AG08396 (cell line): Measurements from ENCODE around the gene FAM120B.
"Not testable (repeated sequence)": the region's sequence is repeated elsewhere in the genome, so short reads cannot be mapped to it uniquely, and the experiment has no call there.

Experiments
- DNase-seq: peaks from one replicate; pipeline ENCODE4 v3.0.0; 2012; ENCODE audit warnings: low spot score, mixed read lengths

The FAM120B gene

DNA sequence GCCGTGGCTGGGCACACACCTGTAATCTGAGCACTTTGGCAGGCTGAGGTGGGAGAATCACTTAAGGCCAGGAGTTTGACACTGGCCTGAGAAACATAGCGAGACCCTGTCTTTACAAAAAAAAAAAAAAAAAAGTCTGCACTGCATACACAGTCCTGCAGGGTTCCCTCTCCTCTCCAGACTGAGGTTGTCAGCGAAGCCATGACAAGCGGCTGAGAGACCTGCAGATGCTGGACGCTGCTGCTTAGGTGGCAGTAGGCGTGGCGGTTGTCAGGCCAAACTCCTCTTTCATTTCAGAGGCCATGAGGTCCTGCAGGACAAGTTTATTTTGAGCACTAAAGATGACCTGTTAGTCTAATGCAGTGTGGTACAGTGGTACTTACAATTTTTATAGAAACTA, 86.5 kb downstream of the FAM120B start:
- no peak for DNase-seq

DNA sequence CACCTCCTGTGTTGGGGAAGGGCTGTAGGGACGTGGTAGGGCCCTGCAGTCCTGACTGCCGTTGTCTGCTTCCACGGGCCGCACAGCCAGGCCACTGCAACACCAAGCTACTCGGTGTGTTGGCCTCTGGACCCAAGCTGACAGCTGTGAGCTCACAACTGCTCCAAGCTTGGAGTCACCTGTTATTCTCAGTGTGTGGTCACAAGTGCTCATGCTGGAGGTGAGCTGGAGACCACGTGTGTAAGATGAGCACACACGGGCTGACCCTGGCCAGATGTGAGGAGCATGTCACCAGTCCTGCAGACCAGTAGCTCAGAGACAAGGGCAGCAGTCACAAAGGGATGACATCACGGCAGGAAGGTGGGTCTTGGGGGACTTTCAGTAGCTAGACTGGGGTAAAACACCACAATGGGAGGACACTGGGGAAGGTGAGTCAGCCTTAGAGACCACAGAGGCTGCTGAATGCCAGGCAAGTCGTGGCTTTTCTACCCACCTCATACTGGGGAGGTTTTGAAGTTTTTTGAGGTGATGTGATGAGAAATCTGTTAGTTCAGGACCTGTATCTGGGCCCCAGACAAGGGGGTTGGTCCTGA, 87.3 kb downstream of the FAM120B start:
- DNase-seq, result no peak

DNA sequence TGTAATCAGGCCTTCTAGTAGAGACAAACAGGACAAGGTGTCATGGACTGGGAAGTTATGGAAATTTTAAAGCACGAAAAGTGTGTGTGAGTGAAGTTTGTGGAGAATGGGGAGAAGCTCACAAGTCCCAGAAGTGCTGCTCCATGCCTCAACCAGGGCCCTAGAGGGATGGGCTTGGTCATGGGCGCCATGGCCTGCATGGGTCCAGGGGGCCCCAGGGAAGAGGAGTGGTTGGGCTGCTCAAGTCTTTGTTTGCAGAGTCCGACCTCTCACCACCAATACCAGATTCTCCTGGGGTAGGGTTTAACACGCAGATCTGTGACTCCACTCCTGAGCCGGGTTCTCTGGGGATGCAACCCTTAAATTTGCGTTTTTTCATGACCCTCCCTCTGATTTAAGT, 88.4 kb downstream of the FAM120B start:
- DNase-seq, result no peak

DNA sequence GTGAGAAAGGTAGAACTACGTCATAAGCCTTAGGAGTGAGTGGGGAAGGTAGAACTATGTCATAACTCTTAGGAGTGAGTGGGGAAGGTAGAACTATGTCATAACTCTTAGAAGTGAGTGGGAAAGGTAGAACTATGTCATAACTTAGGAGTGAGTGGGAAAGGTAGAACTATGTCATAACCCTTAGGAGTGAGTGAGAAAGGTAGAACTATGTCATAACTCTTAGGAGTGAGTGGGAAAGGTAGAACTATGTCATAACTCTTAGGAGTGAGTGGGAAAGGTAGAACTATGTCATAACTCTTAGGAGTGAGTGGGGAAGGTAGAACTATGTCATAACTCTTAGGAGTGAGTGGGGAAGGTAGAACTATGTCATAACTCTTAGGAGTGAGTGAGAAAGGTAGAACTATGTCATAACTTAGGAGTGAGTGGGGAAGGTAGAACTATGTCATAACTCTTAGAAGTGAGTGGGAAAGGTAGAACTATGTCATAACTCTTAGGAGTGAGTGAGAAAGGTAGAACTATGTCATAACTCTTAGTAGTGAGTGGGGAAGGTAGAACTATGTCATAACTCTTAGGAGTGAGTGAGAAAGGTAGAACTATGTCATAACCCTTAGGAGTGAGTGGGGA, 92.3 kb downstream of the FAM120B start:
- DNase-seq, result not testable (repeated sequence)

DNA sequence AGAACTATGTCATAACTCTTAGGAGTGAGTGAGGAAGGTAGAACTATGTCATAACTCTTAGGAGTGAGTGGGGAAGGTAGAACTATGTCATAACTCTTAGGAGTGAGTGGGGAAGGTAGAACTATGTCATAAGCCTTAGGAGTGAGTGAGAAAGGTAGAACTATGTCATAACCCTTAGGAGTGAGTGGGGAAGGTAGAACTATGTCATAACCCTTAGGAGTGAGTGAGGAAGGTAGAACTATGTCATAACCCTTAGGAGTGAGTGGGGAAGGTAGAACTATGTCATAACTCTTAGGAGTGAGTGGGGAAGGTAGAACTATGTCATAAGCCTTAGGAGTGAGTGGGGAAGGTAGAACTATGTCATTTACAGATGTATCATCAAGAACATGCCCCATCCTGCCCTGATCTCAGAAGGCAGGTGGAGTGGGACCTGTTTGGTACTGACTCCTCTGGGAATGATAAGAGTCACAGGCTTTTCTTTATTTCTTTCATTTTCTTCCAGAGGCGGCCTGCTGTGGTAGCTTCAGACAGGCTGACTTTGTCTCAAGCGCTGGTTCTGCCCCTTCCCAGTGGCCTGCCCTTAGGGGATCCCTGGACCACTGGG, 93.5 kb downstream of the FAM120B start:
- DNase-seq, result not testable (repeated sequence)

DNA sequence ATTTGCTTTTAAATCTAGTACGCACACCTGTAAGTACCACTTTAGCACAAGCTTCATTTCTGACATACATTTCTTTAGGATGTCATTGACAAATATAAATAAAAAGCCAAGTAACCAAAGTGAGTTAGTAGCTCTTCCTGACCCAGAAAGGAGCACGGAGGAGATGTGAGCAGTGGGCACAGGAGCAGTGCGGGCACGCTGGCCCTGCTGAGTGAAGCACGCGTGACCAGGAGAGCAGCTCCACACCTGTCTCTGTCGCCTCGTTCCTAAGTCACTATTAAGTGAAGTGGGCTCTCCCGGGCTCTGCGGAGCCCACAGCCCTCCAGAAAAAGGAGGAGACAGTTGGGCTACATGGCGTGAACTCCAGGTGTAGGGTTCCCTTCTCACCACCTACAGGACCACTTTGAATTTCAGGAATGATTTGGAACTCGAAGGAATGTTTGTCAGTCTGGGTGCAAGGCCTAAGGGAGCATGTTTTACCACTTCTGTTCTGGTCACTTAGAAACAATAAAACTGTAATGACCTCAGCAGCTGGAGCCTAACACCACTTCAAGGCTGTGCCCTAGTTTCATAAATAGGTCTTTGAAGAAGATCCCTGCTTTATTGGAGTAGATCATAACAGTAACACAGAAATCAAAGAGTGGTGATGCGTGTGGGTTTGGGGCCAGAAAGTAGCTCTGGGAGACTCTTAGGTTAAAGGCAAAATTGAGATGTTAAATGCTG, 95.9 kb downstream of the FAM120B start:
- DNase-seq, result no peak

DNA sequence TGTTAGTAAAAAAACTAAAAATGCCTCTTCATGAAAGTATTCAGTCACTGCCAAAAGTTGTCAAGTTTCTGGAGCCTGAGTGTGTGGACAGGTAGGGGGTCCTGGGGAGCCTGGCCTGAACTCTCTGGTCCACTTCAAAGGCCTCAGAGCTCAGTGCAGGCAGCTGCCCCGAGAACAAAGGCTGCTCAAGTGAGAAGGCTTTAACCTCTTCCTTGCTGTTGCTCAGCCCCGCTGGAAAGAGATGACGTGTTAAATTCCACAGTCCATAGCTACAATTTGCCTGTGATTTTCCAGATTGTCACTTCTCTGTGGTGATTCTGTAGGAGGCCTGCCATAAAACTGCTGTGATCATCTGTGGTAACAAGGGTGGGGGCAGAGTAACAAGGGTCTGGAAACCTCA, 96.9 kb downstream of the FAM120B start:
- no peak for DNase-seq

DNA sequence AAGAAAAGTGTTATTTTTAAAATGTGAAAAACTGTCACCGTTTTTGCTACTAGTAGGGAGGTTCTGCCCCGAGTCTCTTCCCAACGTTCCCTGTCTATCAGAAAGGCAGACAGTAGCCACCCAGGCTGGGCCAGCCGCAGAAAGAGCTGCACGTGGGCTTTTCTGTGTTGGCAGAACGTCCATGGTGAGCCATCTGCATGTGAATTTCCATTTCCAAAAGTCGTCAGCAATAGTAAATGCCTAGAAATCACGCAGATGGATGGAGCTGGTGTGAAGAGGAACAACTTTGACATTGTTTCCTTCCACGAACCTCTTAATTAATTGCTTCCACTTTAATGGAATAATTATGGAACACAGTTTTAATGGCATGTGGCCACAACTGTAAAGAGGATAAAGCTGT, 97.5 kb downstream of the FAM120B start:
- no peak for DNase-seq

DNA sequence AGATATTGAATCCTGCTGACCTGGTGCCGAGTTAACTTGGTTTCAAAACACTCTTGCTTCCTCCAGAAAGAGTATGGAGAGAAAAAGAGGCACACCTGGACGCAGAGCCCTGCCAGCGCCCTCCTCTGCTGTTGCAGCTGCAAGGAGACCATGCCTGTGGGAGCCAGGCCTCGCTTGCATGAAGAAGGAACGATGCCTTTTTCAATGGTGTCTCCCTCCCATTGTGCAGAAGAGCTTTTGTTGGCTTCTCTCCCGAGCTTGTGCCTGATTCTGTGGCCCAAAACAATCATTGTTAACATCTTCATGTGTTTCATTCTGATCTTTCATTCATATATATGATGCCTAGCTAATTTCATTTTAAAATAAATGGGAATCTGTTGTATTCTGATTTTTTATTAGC, 98.1 kb downstream of the FAM120B start:
- DNase-seq, result no peak

DNA sequence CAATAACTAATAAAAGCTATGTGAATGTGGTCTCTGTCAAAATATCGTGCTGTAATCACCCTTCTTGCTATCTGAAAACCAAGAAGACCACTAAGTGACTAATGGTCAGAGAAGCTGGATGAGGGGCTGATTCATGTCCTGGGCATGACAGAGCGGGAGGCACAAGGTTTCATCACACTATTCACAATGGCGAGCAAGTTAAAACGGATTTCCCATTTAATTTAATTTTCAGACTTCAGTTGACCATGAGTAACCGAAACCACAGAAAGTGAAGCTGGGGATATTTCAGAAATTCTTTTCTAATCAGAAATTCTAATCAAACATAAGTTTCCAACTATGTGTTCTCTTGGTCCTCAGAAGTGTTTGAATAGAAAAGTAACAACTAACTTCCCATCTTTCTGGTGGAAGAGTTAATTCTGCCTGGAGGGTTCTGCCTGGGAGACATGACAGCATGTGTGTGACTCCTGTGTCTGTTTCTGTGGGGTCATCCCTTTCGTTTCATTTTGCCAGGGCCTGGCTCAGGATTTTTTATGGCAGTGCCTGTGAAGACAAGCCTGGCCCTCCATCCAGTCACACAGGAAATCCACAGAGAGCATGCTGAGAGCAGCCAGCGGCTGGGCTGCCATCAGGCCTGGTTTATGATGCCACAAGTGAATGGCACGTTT, 98.9 kb downstream of the FAM120B start:
- DNase-seq, result peak; percentile 82

DNA sequence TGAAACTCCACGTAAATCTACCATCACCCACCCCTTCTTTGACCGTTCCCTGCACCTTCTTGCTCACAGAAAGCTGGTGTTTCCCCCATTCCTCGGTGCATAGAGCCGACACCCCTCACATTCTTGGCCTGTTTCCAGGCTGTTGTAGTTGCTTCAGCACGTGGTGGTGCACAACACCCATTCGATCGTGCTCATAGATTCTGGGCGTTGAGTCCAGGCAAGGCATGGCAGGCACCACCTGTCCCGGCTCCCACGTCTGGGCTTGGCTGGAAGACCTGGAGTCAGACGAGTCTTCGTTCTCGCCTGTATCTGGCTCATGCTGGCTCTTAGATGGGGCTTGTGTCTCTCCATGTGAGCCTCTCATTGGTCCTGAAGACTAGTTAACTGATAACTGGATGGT, 100.6 kb downstream of the FAM120B start:
- DNase-seq, result no peak

DNA sequence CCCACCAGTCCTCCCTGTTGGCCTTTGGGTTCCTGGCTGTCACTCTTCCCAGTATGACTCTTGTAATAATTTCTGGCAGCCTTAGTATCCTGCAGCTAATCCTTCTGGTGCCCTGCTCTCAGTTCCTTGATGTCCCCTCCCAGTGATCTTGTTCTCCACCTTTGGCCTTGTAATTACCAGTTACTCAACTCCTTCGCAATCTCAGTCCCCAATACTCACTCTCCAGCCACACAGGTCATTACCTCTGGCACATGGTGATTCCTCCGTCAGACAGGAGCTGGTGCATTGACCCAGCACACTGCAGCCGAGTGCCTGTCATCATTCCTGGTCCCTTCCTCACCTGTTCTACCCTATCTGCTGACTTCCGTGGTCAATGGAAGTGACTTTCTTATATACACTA, 101.4 kb downstream of the FAM120B start:
- DNase-seq, result no peak

DNA sequence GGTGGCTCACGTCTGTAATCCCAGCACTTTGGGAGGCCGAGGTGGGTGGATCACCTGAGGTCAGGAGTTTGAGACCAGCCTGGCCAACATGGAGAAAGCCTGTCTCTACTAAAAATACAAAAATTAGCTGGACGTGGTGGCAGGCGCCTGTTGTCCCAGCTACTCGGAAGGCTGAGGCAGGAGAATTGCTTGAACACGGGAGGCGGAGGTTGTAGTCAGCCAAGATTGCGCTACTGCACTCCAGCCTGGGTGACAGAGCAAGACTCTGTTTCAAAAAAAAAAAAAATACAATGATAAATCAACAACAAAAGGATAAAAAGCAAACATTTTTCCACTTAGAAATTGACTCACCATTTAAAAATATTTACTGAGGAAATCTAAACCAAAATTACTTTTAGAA, 103.2 kb downstream of the FAM120B start:
- not testable (repeated sequence) for DNase-seq

DNA sequence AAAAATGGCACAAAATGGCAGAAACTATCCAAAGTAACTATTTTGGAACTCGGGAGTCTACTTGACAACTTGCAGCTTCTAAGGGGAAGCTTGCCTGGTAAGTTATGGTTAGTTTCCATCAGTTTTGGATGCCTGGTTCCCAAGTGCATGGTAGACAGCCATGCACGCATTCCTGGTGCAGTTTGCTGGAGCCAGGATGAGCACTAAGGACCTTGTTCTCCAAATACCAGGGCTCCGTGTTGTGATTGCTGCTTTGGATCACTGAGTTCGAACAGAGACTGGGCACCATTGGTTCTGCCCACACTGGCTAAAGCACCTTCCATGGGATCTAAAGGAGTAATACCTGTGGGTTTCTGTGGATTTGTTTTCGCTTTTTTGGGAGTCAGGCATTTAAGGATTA, 103.7 kb downstream of the FAM120B start:
- no peak for DNase-seq

DNA sequence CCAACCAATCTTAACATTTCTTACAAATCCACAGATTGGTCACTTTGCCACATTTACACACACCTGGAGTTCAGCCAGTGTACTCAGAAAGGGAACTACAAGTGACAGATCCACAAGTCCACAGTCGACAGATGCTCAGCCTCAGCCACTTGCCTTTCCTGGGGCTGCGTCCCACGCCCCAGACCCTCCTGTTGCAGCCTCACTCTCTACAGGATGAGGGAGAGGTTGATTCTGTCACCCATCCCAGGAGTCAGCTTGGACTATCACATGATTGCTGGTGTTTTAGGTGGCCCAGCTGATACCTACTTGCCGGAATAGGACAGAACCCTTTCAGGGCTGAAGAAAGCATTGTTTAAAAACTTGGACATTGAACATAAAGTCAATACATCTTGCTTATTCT, 108.8 kb downstream of the FAM120B start:
- no peak for DNase-seq

DNA sequence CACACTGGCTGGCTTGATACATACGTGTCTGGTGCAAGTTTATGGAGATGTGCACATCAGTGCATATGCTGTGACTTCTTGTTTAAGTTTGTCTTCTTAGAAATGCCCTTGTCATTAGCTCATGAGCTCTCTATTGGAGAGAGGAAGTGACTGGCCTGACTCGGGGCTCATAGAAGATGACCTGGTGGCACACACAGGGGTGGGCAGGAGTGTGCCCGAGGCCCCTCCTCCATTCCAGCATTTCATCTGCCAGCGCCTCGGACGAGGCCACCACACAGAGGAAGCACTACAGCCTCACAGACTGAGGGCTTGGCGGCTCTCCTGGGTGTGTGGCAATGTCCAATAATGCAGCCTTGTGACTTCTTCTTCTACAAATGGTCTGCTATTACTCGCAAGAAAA, 109.7 kb downstream of the FAM120B start:
- no peak for DNase-seq

DNA sequence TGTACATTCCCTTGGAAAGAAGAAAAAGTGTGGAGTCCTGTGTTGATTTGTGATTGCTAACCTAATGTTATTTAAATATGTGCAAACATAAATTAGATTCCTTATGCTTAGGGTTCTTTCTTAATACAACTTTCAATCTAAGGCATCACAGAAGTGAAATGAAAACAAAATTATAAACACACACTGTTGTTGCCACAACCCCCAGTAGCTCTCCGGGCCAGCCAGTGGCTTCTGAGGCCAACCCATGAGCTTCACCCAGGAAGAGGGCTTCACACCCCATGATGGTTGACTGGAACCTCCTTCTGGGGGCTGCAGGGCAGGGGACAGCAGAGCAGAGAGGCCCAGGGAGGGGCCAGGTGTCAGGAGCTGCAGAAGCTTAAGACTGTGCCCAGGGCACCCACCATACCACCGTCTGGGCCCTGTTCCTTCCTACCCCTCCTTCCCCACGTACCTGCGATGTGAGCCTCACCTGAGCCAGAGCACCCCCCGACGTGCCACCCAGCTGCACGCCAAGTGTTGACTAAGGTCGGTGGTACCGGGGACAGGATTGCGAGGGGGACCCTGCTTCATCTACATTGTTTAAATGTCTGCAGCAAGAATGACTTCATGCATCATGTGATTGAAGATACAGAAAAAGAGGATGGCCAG, 110.5 kb downstream of the FAM120B start:
- no peak for DNase-seq

DNA sequence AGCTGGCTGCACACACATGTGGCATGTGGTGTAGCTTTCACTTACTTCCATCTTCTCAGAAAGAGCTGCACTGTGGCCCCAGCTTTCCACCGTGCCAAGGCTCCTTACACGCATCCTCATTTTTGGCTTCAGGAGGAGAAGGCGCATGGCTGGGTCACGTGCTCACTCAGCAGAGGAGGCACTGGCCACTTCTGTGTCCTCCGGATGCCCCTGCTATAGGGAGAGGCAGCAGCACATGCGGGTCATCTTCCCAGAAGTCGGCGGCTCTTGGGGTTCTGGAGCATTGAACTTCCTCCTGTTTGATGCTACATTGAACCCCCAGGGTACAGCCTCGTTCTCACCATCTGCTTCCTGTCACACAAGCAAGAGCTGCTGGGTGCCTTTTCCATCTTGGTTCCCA, 111.3 kb downstream of the FAM120B start:
- no peak for DNase-seq

DNA sequence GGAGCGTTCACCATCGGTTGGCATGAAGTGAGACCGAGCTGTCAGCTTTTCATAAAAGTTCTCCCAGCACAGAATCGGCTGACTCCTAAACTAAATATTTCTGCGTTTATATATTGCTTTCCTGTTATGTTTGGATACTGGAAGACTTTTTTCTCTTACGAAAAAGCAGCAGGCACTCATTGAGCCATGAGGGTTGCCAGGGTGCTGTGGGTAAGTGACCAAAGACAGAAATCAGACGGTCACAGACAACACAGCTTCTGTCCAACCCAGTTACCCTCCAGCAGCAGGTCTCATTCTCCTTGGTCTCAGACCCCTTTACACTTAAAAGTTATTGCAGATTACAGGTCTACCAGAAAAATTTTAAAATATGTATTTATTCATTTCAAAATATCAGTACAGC, 113.7 kb downstream of the FAM120B start:
- DNase-seq, result no peak

DNA sequence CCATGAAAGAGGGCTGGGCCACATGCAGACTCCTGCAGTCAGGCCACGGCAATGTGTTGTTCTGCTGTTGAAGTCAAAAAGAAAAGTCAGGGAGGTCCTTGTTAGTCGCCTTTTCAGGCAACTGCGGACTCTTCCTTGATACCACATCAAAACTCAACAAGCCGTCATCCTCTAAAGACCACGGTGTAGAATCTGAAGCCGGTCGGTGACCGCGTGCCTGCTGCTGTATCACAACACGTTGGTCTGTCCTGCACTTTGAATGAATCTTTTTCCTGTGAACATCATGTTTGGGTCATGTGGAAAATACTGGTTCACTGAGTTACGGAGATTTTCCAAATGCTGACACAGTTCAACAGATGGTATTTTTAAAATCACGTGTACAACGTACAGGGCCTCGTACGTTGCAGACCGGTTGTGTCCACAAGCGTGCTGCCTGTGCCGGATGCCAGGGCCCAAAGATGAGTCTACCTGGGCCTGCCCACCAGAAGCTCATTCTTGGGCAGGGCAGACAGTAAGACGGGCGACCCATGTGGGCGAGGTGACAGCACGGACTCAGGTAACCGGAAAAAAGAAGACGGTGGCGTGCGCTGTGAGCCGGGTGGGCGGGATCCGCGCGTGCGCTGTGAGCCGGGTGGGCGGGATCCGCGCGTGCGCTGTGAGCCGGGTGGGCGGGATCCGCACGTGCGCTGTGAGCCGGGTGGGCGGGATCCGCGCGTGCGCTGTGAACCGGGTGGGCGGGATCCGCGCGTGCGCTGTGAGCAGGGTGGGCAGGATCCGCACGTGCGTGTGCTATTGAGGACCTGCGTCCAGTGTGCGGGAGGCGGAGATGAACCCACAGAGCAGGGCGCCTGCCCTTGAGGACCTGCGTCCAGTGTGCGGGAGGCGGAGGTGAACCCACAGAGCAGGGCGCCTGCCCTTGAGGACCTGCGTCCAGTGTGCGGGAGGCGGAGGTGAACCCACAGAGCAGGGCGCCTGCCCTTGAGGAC, 114.5 kb downstream of the FAM120B start:
- no peak for DNase-seq

DNA sequence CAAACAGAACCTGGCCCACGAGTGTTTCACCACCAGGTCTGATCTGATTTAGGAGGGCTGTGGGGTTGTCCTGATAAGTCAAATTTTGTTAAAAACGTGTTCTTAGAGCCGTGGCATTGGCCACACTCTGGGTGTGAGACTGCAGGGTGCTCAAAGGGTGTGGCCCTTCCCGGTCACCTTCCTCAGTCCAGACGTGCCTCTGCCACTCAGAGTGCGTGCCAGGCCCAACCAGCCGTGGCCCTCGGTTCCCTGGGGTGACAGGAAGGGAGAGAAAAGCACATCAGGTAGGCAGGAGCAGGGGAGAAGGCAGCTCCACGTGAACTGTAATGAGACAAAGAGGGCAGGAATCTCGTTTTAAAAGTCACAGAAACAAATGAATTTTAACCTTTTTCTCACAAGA, 115.4 kb downstream of the FAM120B start:
- DNase-seq, result no peak
